Osteoblast (primary cell): ENCODE results near the gene MCTP2. TPM values are rescaled to one million over a fixed set of nuclear protein-coding genes. Genes with fewer than 3 reads are reported as not detected.

Experiments
- DNase-seq: peaks from one replicate; pipeline ENCODE4 v3.0.0; 2011; ENCODE audit warnings: low spot score, mixed read lengths; ENCODE audit not compliant: insufficient read length; ENCODE audit errors: missing footprints
- H2AFZ ChIP-seq: 2 replicates; pipeline ENCODE4 v1.6.0; 2011; ENCODE audit warnings: mild to moderate bottlenecking, low read length
- H3K27ac ChIP-seq: 2 replicates; pipeline ENCODE4 v1.5.1; 2011; ENCODE audit warnings: mild to moderate bottlenecking, low read depth, low read length, moderate library complexity
- H3K27me3 ChIP-seq: 2 replicates; pipeline ENCODE4 v1.6.0; 2012; ENCODE audit warnings: mild to moderate bottlenecking, control low read depth, inconsistent platforms, low read length, moderate library complexity; ENCODE audit not compliant: insufficient read depth
- H3K36me3 ChIP-seq: 2 replicates; pipeline ENCODE4 v1.5.1; 2011; ENCODE audit warnings: mild to moderate bottlenecking, low read length, control low read depth, moderate library complexity; ENCODE audit not compliant: insufficient read depth
- H3K4me1 ChIP-seq: 2 replicates; pipeline ENCODE4 v1.5.1; 2011; ENCODE audit warnings: mild to moderate bottlenecking, low read length, control low read depth, moderate library complexity; ENCODE audit not compliant: insufficient read depth
- H3K4me2 ChIP-seq: 2 replicates; pipeline ENCODE4 v1.6.0; 2011; ENCODE audit warnings: mild to moderate bottlenecking, low read length; ENCODE audit not compliant: insufficient read depth
- H3K4me3 ChIP-seq: fragments of 200-600 bp; sonication (generic); 3 replicates; pipeline ENCODE4 v1.5.1; 2012; ENCODE audit warnings: mild to moderate bottlenecking, low read length, inconsistent platforms; ENCODE audit not compliant: insufficient read depth
- H3K79me2 ChIP-seq: 2 replicates; pipeline ENCODE4 v1.6.0; 2012; ENCODE audit warnings: mild to moderate bottlenecking, low read length, control low read depth, inconsistent platforms; ENCODE audit not compliant: insufficient read depth
- H3K9me3 ChIP-seq: 2 replicates; pipeline ENCODE4 v1.5.1; 2011; ENCODE audit warnings: low read depth, low read length, control low read depth
- H4K20me1 ChIP-seq: 2 replicates; pipeline ENCODE4 v1.6.0; 2012; ENCODE audit warnings: mild to moderate bottlenecking, low read length, control low read depth; ENCODE audit not compliant: insufficient read depth
- CTCF ChIP-seq: IDR thresholded peaks from 2 replicates; pipeline ENCODE4 v1.5.1; 2011; ENCODE audit warnings: mild to moderate bottlenecking, low read depth, low read length, moderate library complexity; ENCODE audit errors: extremely low read depth
- total RNA-seq: library from RNA; depleted of rRNA; stranded (reverse); fragments of >200 nt; gene quantifications from 2 replicates; pipeline ENCODE4 v1.2.3, GENCODE V29; 2012

The MCTP2 gene
- total RNA-seq, 1 donor: 16.3 TPM

GRCh38 chr15:94453227-94453988 lies 222.0 kb downstream of the MCTP2 start:
- TF ChIP-seq CTCF: no peak
- Histone ChIP-seq H3K9me3 (no peaks in the 10 kb centered on the region), H3K4me1 (no peaks in the 10 kb centered on the region), H3K27me3 (no peaks in the 10 kb centered on the region), H3K27ac (no peak overlapping the region), H2AFZ (no peak overlapping the region), H3K79me2 (no peaks in the 10 kb centered on the region), H3K4me3 (no peak overlapping the region), H4K20me1 (no peaks in the 10 kb centered on the region), H3K36me3 (no peaks in the 10 kb centered on the region), H3K4me2 (no peak overlapping the region)
- DNase-seq: no peak

GRCh38 chr15:94455297-94455696 lies 223.9 kb downstream of the MCTP2 start:
- no peaks in the 10 kb centered on the region for H3K36me3 ChIP-seq
- H3K4me3 ChIP-seq: no peak overlapping the region
- H3K27me3 ChIP-seq: no peaks in the 10 kb centered on the region
- H3K4me2 ChIP-seq: no peak overlapping the region
- no peaks in the 10 kb centered on the region for H3K9me3 ChIP-seq
- H3K4me1 ChIP-seq: no peaks in the 10 kb centered on the region
- no peak overlapping the region for H2AFZ ChIP-seq
- H4K20me1 ChIP-seq: no peaks in the 10 kb centered on the region
- no peak for DNase-seq
- H3K27ac ChIP-seq: no peak overlapping the region
- no peak for TF ChIP-seq CTCF
- H3K79me2 ChIP-seq: no peaks in the 10 kb centered on the region

GRCh38 chr15:94456226-94456625 lies 224.9 kb downstream of the MCTP2 start:
- no peak overlapping the region for H3K4me3 ChIP-seq
- no peaks in the 10 kb centered on the region for H3K27me3 ChIP-seq
- H3K27ac ChIP-seq: no peak overlapping the region
- H3K79me2 ChIP-seq: no peaks in the 10 kb centered on the region
- H2AFZ ChIP-seq: no peak overlapping the region
- no peaks in the 10 kb centered on the region for H3K4me1 ChIP-seq
- H3K4me2 ChIP-seq: no peak overlapping the region
- H4K20me1 ChIP-seq: no peaks in the 10 kb centered on the region
- DNase-seq: no peak
- TF ChIP-seq CTCF: no peak
- no peaks in the 10 kb centered on the region for H3K36me3 ChIP-seq
- no peaks in the 10 kb centered on the region for H3K9me3 ChIP-seq

- DNase-seq: no peak
- H3K27me3 ChIP-seq: no peaks in the 10 kb centered on the region
- H3K36me3 ChIP-seq: no peaks in the 10 kb centered on the region
- no peak overlapping the region for H3K27ac ChIP-seq
- H4K20me1 ChIP-seq: no peaks in the 10 kb centered on the region
- no peak overlapping the region for H3K4me2 ChIP-seq
- H3K4me1 ChIP-seq: no peaks in the 10 kb centered on the region
- H3K9me3 ChIP-seq: no peaks in the 10 kb centered on the region
- H3K79me2 ChIP-seq: no peaks in the 10 kb centered on the region
- TF ChIP-seq CTCF: no peak
- no peak overlapping the region for H2AFZ ChIP-seq
- no peak overlapping the region for H3K4me3 ChIP-seq
Measured at GRCh38 chr15:94457661-94458060, 226.3 kb downstream of the MCTP2 start.
